ENCODE data around the gene PDIA4. TPM values are rescaled to one million over a fixed set of nuclear protein-coding genes. Genes with fewer than 3 reads are reported as not detected.
A peak's percentile ranks its signal among the peaks of the same experiment; 100 is the strongest.

The PDIA4 gene
- total RNA-seq, 1 experiment from 2014 or later: 217 TPM

DNA sequence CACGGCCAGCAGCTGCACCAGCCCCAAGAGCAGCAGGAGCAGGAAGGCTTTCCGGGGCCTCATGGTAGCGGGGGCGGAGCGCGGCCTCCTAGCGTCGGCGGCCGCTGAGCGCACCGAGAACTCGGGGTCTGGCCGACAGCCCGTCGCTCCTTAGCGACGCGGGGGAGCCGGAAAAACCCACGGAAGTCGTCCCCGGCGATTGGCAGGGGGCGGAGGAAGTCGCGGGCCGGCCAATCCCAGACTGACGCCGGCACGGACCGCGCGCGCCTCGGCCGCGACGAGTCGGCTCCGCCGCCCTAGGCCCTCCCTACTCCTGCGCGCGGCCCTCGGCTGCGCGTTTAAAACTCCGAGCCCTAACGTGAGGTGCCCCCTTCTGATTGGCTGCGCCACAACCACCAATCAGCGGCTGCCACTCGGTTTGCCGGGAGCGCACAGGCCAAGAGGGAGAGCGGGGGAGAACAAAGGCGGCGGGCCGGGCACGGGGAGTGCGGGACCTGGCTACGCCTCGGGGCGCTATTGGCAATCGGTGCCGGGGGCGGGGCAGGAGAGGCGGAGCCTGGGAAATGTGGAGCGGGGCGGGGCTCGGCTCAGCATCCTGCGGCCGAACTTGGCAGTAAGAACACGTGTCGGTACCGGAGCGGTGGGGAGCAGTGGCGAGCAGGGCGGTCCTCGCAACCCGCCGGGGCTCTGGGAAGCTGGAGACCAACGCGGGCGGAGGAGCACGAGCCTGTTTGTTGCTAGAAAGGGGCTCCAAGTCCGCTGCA, at the start of gene PDIA4 (continued):
- TF ChIP-seq ELF1 (IDR thresholded peaks at IDR 0.05; ENCODE audit: borderline replicate concordance, low read depth): no peak
- TF ChIP-seq CTCF (IDR thresholded peaks at IDR 0.05 in 2 of 3, conservative IDR thresholded peaks at IDR 0.05 in 1 of 3; ENCODE audit: borderline replicate concordance in 1 of 3, insufficient read depth in 1 of 3, low read depth in 2 of 3, low read length in 2 of 3): no peak
- TF ChIP-seq POLR2AphosphoS5 (IDR thresholded peaks at IDR 0.05; ENCODE audit: low read depth, low read length): peak; percentile 82
- TF ChIP-seq ZFX (IDR thresholded peaks at IDR 0.05): peak; percentile 77
- no peak for TF ChIP-seq SRF (IDR thresholded peaks at IDR 0.05; ENCODE audit: low read depth)
- TF ChIP-seq TCF7L2 (IDR thresholded peaks at IDR 0.05; ENCODE audit: borderline replicate concordance, extremely low read depth, insufficient read depth, insufficient read length): peak; percentile 98

- Histone ChIP-seq H3K27ac (ENCODE audit: low read depth, low read length) (no peak overlapping the region), H3K9me2 (ENCODE audit: insufficient read depth) (no peaks in the 10 kb centered on the region), H3K9me3 (ENCODE audit: control insufficient read depth in 1 of 2, insufficient read depth in 1 of 2, low read depth in 1 of 2, low read length in 2 of 2) (no peaks in the 10 kb centered on the region), H3K4me3 (replicated peaks in 1 of 2; ENCODE audit: low read depth in 1 of 2, low read length in 2 of 2) (no peak overlapping the region), H3K27me3 (ENCODE audit: insufficient read depth, low read length) (no peaks in the 10 kb centered on the region), H3K4me2 (ENCODE audit: low read length) (no peak overlapping the region), H3K4me1 (ENCODE audit: control insufficient read depth in 1 of 2, insufficient read depth in 2 of 2, low read length in 2 of 2) (peaks cover 4 to 7% of the 10 kb centered on the region in 2 experiments; a peak in 3 of 4 replicates), H3K79me2 (ENCODE audit: insufficient read depth, low read length) (peaks cover 23% of the 10 kb centered on the region), H3K36me3 (ENCODE audit: control insufficient read depth in 1 of 2, insufficient read depth in 2 of 2, low read length in 2 of 2) (peaks cover 0 to 15% of the 10 kb centered on the region in 2 experiments; a peak in 1 of 4 replicates), H4K20me1 (ENCODE audit: insufficient read depth) (0 out of 2 replicates have a peak, but pooled peaks cover 4% of the 10 kb centered on the region), H2AFZ (ENCODE audit: low read depth, low read length, poor library complexity, severe bottlenecking) (no peak overlapping the region), H3K9ac (ENCODE audit: low read length) (no peak overlapping the region)
- ChIA-PET POLR2A (no interaction called here), CTCF (interaction anchor here (1.7 kb wide), 1 partner anchor 12 kb away, joined by 5 read pairs; no protein-coding TSS in a partner anchor), RAD21 (ENCODE audit: low non-redundant PET in 1 of 2, low total read pairs in 2 of 2, uncharacterized antibody in 2 of 2, unreplicated experiment in 2 of 2) (no interaction called here)
- intact Hi-C loops (cut with micrococcal nuclease): no loop called here
- no TSS peak for BruUV-seq (replicated peaks)
- DNase-seq (ENCODE audit: low read depth, low spot score) (no peak), ATAC-seq (no peak)
- TF ChIP-seq SRF (IDR thresholded peaks at IDR 0.05; ENCODE audit: low read depth): no peak
- no peak for TF ChIP-seq ATF3 (IDR thresholded peaks at IDR 0.05)
- TF ChIP-seq FOSL1 (IDR thresholded peaks at IDR 0.05; ENCODE audit: low read depth): no peak
- TF ChIP-seq EZH2phosphoT487 (IDR thresholded peaks at IDR 0.05; ENCODE audit: borderline replicate concordance): no peak
- no peak for TF ChIP-seq REST (IDR thresholded peaks at IDR 0.05; ENCODE audit: low read depth)
- no peak for TF ChIP-seq ZNF274 (IDR thresholded peaks at IDR 0.05; ENCODE audit: low read depth, low read length)
- TF ChIP-seq CTCF (IDR thresholded peaks at IDR 0.05 in 2 of 3, conservative IDR thresholded peaks at IDR 0.05 in 1 of 3; ENCODE audit: borderline replicate concordance in 1 of 3, insufficient read depth in 1 of 3, low read depth in 2 of 3, low read length in 2 of 3): no peak
- TF ChIP-seq, protein P1, sequence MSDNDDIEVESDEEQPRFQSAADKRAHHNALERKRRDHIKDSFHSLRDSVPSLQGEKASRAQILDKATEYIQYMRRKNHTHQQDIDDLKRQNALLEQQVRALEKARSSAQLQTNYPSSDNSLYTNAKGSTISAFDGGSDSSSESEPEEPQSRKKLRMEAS (IDR thresholded peaks at IDR 0.05): no peak
- TF ChIP-seq YY1 (IDR thresholded peaks at IDR 0.05; ENCODE audit: extremely low read depth, insufficient replicate concordance, low read depth, low read length): no peak
- TF ChIP-seq JUND (IDR thresholded peaks at IDR 0.05): no peak
- no peak for TF ChIP-seq POLR2A (IDR thresholded peaks at IDR 0.05; ENCODE audit: borderline replicate concordance, extremely low read depth, insufficient read depth, insufficient read length)
- TF ChIP-seq SP1 (IDR thresholded peaks at IDR 0.05; ENCODE audit: low read depth): no peak
Measured at GRCh38 chr7:149077594-149077993, 49.3 kb upstream of the PDIA4 start.

Data from HCT116 (cell line).